GM19240 (cell line): ENCODE results near the gene CES2.
"Not testable (repeated sequence)": the region's sequence is repeated elsewhere in the genome, so short reads cannot be mapped to it uniquely, and the experiment has no call there.

Experiments
- DNase-seq: peaks from one replicate; pipeline ENCODE4 v3.0.0; 2011; ENCODE audit warnings: low spot score; ENCODE audit not compliant: insufficient read length

The CES2 gene

GRCh38 chr16:66935314-66936011 is at the start of gene CES2:
Gene CES2 (plus strand): TSS chr16:66935516. CDS start chr16:66935636, 120 bp downstream.
- no peak for DNase-seq

GRCh38 chr16:66886321-66886720 is 49.0 kb upstream of the CES2 start:
- DNase-seq: no peak

- DNase-seq: no peak
These were observed 48.4 kb upstream of the CES2 start for GRCh38 chr16:66886914-66887313.

- DNase-seq: no peak
These were observed 46.4 kb upstream of the CES2 start for GRCh38 chr16:66888647-66889615.

GRCh38 chr16:66889622-66890021 is 45.7 kb upstream of the CES2 start:
- no peak for DNase-seq

- no peak for DNase-seq
These were observed 44.5 kb upstream of the CES2 start for GRCh38 chr16:66890799-66891198.

- no peak for DNase-seq
These were observed 44.0 kb upstream of the CES2 start for GRCh38 chr16:66891360-66891759.

GRCh38 chr16:66891797-66892196 is 43.5 kb upstream of the CES2 start:
- DNase-seq: no peak

GRCh38 chr16:66894055-66894454 is 41.3 kb upstream of the CES2 start:
- DNase-seq: no peak

GRCh38 chr16:66894948-66895688 is 40.2 kb upstream of the CES2 start:
- peak; percentile 48 for DNase-seq

- no peak for DNase-seq
These were observed 39.7 kb upstream of the CES2 start for GRCh38 chr16:66895689-66895979.

- no peak for DNase-seq
These were observed 39.3 kb upstream of the CES2 start for GRCh38 chr16:66895999-66896398.

GRCh38 chr16:66896682-66897081 is 38.6 kb upstream of the CES2 start:
- not testable (repeated sequence) for DNase-seq

GRCh38 chr16:66898207-66898606 is 37.1 kb upstream of the CES2 start:
- no peak for DNase-seq

GRCh38 chr16:66898933-66899309 is 36.4 kb upstream of the CES2 start:
- no peak for DNase-seq

- no peak for DNase-seq
These were observed 35.9 kb upstream of the CES2 start for GRCh38 chr16:66899310-66899944.

GRCh38 chr16:66899945-66900710 is 35.2 kb upstream of the CES2 start:
- DNase-seq: no peak

GRCh38 chr16:66900721-66901441 is 34.4 kb upstream of the CES2 start:
- DNase-seq: no peak

- no peak for DNase-seq
These were observed 33.7 kb upstream of the CES2 start for GRCh38 chr16:66901626-66902025.
